ENCODE results near the gene IGFBPL1.

- TF ChIP-seq, protein P1, sequence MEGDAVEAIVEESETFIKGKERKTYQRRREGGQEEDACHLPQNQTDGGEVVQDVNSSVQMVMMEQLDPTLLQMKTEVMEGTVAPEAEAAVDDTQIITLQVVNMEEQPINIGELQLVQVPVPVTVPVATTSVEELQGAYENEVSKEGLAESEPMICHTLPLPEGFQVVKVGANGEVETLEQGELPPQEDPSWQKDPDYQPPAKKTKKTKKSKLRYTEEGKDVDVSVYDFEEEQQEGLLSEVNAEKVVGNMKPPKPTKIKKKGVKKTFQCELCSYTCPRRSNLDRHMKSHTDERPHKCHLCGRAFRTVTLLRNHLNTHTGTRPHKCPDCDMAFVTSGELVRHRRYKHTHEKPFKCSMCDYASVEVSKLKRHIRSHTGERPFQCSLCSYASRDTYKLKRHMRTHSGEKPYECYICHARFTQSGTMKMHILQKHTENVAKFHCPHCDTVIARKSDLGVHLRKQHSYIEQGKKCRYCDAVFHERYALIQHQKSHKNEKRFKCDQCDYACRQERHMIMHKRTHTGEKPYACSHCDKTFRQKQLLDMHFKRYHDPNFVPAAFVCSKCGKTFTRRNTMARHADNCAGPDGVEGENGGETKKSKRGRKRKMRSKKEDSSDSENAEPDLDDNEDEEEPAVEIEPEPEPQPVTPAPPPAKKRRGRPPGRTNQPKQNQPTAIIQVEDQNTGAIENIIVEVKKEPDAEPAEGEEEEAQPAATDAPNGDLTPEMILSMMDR (IDR thresholded peaks at IDR 0.05; ENCODE audit: low read length), result no peak
- TF ChIP-seq EZH2 (optimal IDR thresholded peaks at IDR 0.05; ENCODE audit: low read depth, low read length), result no peak
Observed at GRCh38 chr9:38359297-38359653, 65.0 kb downstream of the IGFBPL1 start.

All from MM.1S (cell line).